ENCODE measurements around the gene DMKN.

DMKN gene

GRCh38 chr19:35457173-35457572 is 56.3 kb downstream of the DMKN start:
- Histone ChIP-seq H3K18ac (ENCODE audit: low read length) (no peak overlapping the region), H2AK5ac (ENCODE audit: low read length) (no peak overlapping the region), H3K4me1 (ENCODE audit: control insufficient read depth, low read depth, low read length) (no peaks in the 10 kb centered on the region), H4K5ac (ENCODE audit: low read length) (no peak overlapping the region), H3K4me2 (ENCODE audit: low read length) (no peak overlapping the region), H2BK5ac (ENCODE audit: low read length) (no peak overlapping the region), H3K27ac (ENCODE audit: low read depth, low read length) (no peak overlapping the region), H3K23ac (ENCODE audit: low read length) (no peak overlapping the region), H3K36me3 (ENCODE audit: control insufficient read depth, insufficient read depth, low read length) (no peaks in the 10 kb centered on the region), H3K4ac (ENCODE audit: low read depth, low read length) (no peak overlapping the region), H2BK15ac (replicated peaks; ENCODE audit: low read depth) (no peak overlapping the region), H3K56ac (ENCODE audit: low read length) (no peak overlapping the region), H4K8ac (ENCODE audit: low read depth, low read length) (no peak overlapping the region), H3K79me1 (ENCODE audit: low read length) (no peaks in the 10 kb centered on the region), H2BK120ac (ENCODE audit: low read depth, low read length) (no peak overlapping the region), H3K27me3 (ENCODE audit: insufficient read depth, low read length, poor library complexity) (no peaks in the 10 kb centered on the region), H3K9ac (ENCODE audit: low read length) (no peak overlapping the region), H3K79me2 (ENCODE audit: control insufficient read depth, insufficient read depth, low read length) (no peaks in the 10 kb centered on the region), H3K4me3 (ENCODE audit: low read length) (no peak overlapping the region)
- DNase-seq, result no peak
- WGBS (ENCODE audit: extremely low coverage, insufficient coverage, low lambda C conversion rate), result no CpG with 5 or more reads among the region's 5 CpGs

DNA sequence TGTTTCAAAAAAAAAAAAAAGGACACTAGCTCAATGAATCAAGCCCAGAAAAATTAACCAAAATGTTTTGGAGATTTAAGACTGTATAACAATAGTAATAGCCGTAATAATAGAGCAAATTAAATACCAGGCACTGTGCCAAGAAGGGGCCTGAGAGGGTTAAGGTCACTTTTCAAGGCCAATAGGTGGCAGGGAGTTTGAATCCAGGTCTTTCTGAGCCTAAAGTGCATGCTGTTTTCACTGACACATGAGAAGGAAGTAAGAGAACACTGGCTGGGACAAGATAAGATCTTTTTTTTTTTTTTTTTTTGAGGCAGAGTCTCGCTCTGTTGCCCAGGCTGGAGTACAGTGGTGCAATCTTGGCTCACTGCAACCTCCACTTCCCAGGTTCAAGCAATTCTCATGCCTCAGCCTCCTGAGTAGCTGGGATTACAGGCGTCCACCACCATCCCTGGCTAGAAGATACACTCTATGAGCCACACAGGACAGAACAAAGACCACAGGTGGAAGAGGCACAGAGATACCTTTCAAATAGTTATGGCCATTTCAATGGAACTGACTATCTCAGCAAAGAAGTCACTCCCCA is 57.7 kb downstream of the DMKN start:
- Histone ChIP-seq H2BK120ac (ENCODE audit: low read depth, low read length) (no peak overlapping the region), H4K8ac (ENCODE audit: low read depth, low read length) (no peak overlapping the region), H4K5ac (ENCODE audit: low read length) (no peak overlapping the region), H3K18ac (ENCODE audit: low read length) (no peak overlapping the region), H3K4me3 (ENCODE audit: low read length) (no peak overlapping the region), H3K27me3 (ENCODE audit: insufficient read depth, low read length, poor library complexity) (no peaks in the 10 kb centered on the region), H3K27ac (ENCODE audit: low read depth, low read length) (no peak overlapping the region), H3K4me1 (ENCODE audit: control insufficient read depth, low read depth, low read length) (no peaks in the 10 kb centered on the region), H2AK5ac (ENCODE audit: low read length) (no peak overlapping the region), H2BK5ac (ENCODE audit: low read length) (no peak overlapping the region), H3K79me1 (ENCODE audit: low read length) (no peaks in the 10 kb centered on the region), H3K23ac (ENCODE audit: low read length) (no peak overlapping the region), H2BK15ac (replicated peaks; ENCODE audit: low read depth) (no peak overlapping the region), H3K56ac (ENCODE audit: low read length) (no peak overlapping the region), H3K9ac (ENCODE audit: low read length) (no peak overlapping the region), H3K4ac (ENCODE audit: low read depth, low read length) (no peak overlapping the region), H3K79me2 (ENCODE audit: control insufficient read depth, insufficient read depth, low read length) (no peaks in the 10 kb centered on the region), H3K36me3 (ENCODE audit: control insufficient read depth, insufficient read depth, low read length) (no peaks in the 10 kb centered on the region), H3K4me2 (ENCODE audit: low read length) (no peak overlapping the region)
- no peak for DNase-seq
- WGBS (ENCODE audit: extremely low coverage, insufficient coverage, low lambda C conversion rate), result no CpG with 5 or more reads among the region's 3 CpGs

- no peak overlapping the region for H3K9ac ChIP-seq (ENCODE audit: low read length)
- H3K23ac ChIP-seq (ENCODE audit: low read length), result no peak overlapping the region
- no peaks in the 10 kb centered on the region for H3K79me2 ChIP-seq (ENCODE audit: control insufficient read depth, insufficient read depth, low read length)
- no peak overlapping the region for H2BK120ac ChIP-seq (ENCODE audit: low read depth, low read length)
- no peak overlapping the region for H3K18ac ChIP-seq (ENCODE audit: low read length)
- no peak overlapping the region for H3K56ac ChIP-seq (ENCODE audit: low read length)
- no peaks in the 10 kb centered on the region for H3K4me1 ChIP-seq (ENCODE audit: control insufficient read depth, low read depth, low read length)
- no CpG with 5 or more reads among the region's 2 CpGs for WGBS (ENCODE audit: extremely low coverage, insufficient coverage, low lambda C conversion rate)
- no peaks in the 10 kb centered on the region for H3K79me1 ChIP-seq (ENCODE audit: low read length)
- H2BK5ac ChIP-seq (ENCODE audit: low read length), result no peak overlapping the region
- H3K27ac ChIP-seq (ENCODE audit: low read depth, low read length), result no peak overlapping the region
- no peak overlapping the region for H4K8ac ChIP-seq (ENCODE audit: low read depth, low read length)
- no peak overlapping the region for H4K5ac ChIP-seq (ENCODE audit: low read length)
- H3K27me3 ChIP-seq (ENCODE audit: insufficient read depth, low read length, poor library complexity), result no peaks in the 10 kb centered on the region
- H3K4me3 ChIP-seq (ENCODE audit: low read length), result no peak overlapping the region
- H3K4ac ChIP-seq (ENCODE audit: low read depth, low read length), result no peak overlapping the region
- DNase-seq, result no peak
- H3K36me3 ChIP-seq (ENCODE audit: control insufficient read depth, insufficient read depth, low read length), result no peaks in the 10 kb centered on the region
- H3K4me2 ChIP-seq (ENCODE audit: low read length), result no peak overlapping the region
- H2BK15ac ChIP-seq (replicated peaks; ENCODE audit: low read depth), result no peak overlapping the region
- H2AK5ac ChIP-seq (ENCODE audit: low read length), result no peak overlapping the region
Measured at GRCh38 chr19:35454663-35455062, 58.8 kb downstream of the DMKN start.

GRCh38 chr19:35451338-35452096 is 61.9 kb downstream of the DMKN start:
- H3K18ac ChIP-seq (ENCODE audit: low read length), result no peak overlapping the region
- no peaks in the 10 kb centered on the region for H3K36me3 ChIP-seq (ENCODE audit: control insufficient read depth, insufficient read depth, low read length)
- WGBS (ENCODE audit: extremely low coverage, insufficient coverage, low lambda C conversion rate), result no CpG with 5 or more reads among the region's 7 CpGs
- H3K23ac ChIP-seq (ENCODE audit: low read length), result no peak overlapping the region
- no peak overlapping the region for H2BK120ac ChIP-seq (ENCODE audit: low read depth, low read length)
- no peaks in the 10 kb centered on the region for H3K79me2 ChIP-seq (ENCODE audit: control insufficient read depth, insufficient read depth, low read length)
- H4K8ac ChIP-seq (ENCODE audit: low read depth, low read length), result no peak overlapping the region
- H2AK5ac ChIP-seq (ENCODE audit: low read length), result no peak overlapping the region
- DNase-seq, result no peak
- H4K5ac ChIP-seq (ENCODE audit: low read length), result no peak overlapping the region
- no peak overlapping the region for H2BK15ac ChIP-seq (replicated peaks; ENCODE audit: low read depth)
- no peaks in the 10 kb centered on the region for H3K27me3 ChIP-seq (ENCODE audit: insufficient read depth, low read length, poor library complexity)
- no peak overlapping the region for H3K9ac ChIP-seq (ENCODE audit: low read length)
- no peaks in the 10 kb centered on the region for H3K79me1 ChIP-seq (ENCODE audit: low read length)
- no peak overlapping the region for H2BK5ac ChIP-seq (ENCODE audit: low read length)
- H3K4ac ChIP-seq (ENCODE audit: low read depth, low read length), result no peak overlapping the region
- no peak overlapping the region for H3K4me2 ChIP-seq (ENCODE audit: low read length)
- H3K4me3 ChIP-seq (ENCODE audit: low read length), result no peak overlapping the region
- H3K56ac ChIP-seq (ENCODE audit: low read length), result no peak overlapping the region
- H3K27ac ChIP-seq (ENCODE audit: low read depth, low read length), result no peak overlapping the region
- H3K4me1 ChIP-seq (ENCODE audit: control insufficient read depth, low read depth, low read length), result no peaks in the 10 kb centered on the region

GRCh38 chr19:35449359-35450043 is 63.9 kb downstream of the DMKN start:
- no peak overlapping the region for H3K9ac ChIP-seq (ENCODE audit: low read length)
- no peak overlapping the region for H3K56ac ChIP-seq (ENCODE audit: low read length)
- H2BK120ac ChIP-seq (ENCODE audit: low read depth, low read length), result no peak overlapping the region
- no peaks in the 10 kb centered on the region for H3K79me1 ChIP-seq (ENCODE audit: low read length)
- H3K4me3 ChIP-seq (ENCODE audit: low read length), result no peak overlapping the region
- no peak overlapping the region for H2BK5ac ChIP-seq (ENCODE audit: low read length)
- no peak overlapping the region for H4K8ac ChIP-seq (ENCODE audit: low read depth, low read length)
- H2BK15ac ChIP-seq (replicated peaks; ENCODE audit: low read depth), result no peak overlapping the region
- H3K18ac ChIP-seq (ENCODE audit: low read length), result no peak overlapping the region
- WGBS (ENCODE audit: extremely low coverage, insufficient coverage, low lambda C conversion rate), result no CpG with 5 or more reads among the region's 27 CpGs
- no peaks in the 10 kb centered on the region for H3K4me1 ChIP-seq (ENCODE audit: control insufficient read depth, low read depth, low read length)
- no peak overlapping the region for H3K4ac ChIP-seq (ENCODE audit: low read depth, low read length)
- no peaks in the 10 kb centered on the region for H3K36me3 ChIP-seq (ENCODE audit: control insufficient read depth, insufficient read depth, low read length)
- no peak overlapping the region for H4K5ac ChIP-seq (ENCODE audit: low read length)
- H3K4me2 ChIP-seq (ENCODE audit: low read length), result no peak overlapping the region
- H3K27me3 ChIP-seq (ENCODE audit: insufficient read depth, low read length, poor library complexity), result no peaks in the 10 kb centered on the region
- no peak overlapping the region for H3K27ac ChIP-seq (ENCODE audit: low read depth, low read length)
- no peak overlapping the region for H2AK5ac ChIP-seq (ENCODE audit: low read length)
- no peaks in the 10 kb centered on the region for H3K79me2 ChIP-seq (ENCODE audit: control insufficient read depth, insufficient read depth, low read length)
- no peak for DNase-seq
- no peak overlapping the region for H3K23ac ChIP-seq (ENCODE audit: low read length)

Data from mesendoderm (in vitro differentiated cells).